Astrocyte of the spinal cord (primary cell): ENCODE measurements around the gene DIAPH1.

Experiments
- DNase-seq: peaks from one replicate; pipeline ENCODE4 v3.0.0; 2011; ENCODE audit warnings: low read depth, low spot score
- H3K4me3 ChIP-seq: 2 replicates; pipeline ENCODE4 v1.5.1; 2011; ENCODE audit warnings: low read depth, mild to moderate bottlenecking, low read length, moderate library complexity
- CTCF ChIP-seq: IDR thresholded peaks from 2 replicates; pipeline ENCODE4 v1.5.1; 2012; ENCODE audit warnings: low read depth, mild to moderate bottlenecking, low read length, inconsistent platforms
- in situ Hi-C: cut with HindIII; loops from 2 replicates; pipeline ENCODE4 v1.10.0; 2017; ENCODE audit warnings: low sequenced_read_pairs

Gene DIAPH1

DNA sequence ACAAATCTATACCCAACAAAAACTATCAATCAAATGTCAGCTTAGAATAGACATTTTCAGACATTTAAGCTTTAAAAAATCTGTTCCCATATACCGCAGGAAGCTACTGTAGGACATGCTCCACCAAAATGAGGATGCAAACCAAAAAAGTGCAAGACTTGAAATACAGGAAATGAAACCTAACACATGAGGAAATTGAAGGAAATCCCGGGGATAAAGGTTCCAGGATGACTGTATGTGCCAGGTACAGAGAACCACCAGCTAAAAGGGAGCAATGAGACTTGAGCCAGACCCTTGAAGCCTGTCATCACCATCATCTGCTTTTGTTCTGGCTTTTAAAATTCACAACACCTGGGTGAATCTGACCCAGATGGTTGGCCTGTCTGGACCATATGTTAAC lies 21.4 kb downstream of the DIAPH1 start:
- no peak for TF ChIP-seq CTCF
- no peak overlapping the region for H3K4me3 ChIP-seq
- no peak for DNase-seq
- in situ Hi-C loops = no loop called here

GRCh38 chr5:141596867-141597266 lies 21.9 kb downstream of the DIAPH1 start:
- TF ChIP-seq CTCF = no peak
- in situ Hi-C loops = no loop called here
- no peak overlapping the region for H3K4me3 ChIP-seq
- DNase-seq = no peak

DNA sequence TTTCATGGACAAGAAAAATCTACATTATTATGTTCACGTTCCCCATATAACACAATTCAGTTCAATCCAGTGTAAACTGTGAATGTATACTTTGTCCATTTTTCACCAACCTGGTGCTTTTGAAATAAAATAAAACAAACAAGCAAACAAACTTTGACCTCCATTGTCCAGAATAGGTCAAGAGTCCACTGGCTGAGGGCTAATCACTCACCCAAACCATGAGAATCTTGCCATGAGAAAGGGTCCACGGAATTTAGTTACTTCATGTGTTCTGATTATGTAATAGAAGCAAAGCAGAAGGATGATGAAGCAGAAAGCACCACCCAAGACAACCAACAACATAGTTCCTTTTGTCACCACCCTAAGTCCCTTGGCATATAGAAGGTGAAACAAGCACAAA lies 28.7 kb downstream of the DIAPH1 start:
- in situ Hi-C loops = no loop called here
- H3K4me3 ChIP-seq = no peak overlapping the region
- no peak for TF ChIP-seq CTCF
- no peak for DNase-seq

GRCh38 chr5:141586246-141586645 lies 32.6 kb downstream of the DIAPH1 start:
- DNase-seq = no peak
- in situ Hi-C loops = no loop called here
- no peak for TF ChIP-seq CTCF

DNA sequence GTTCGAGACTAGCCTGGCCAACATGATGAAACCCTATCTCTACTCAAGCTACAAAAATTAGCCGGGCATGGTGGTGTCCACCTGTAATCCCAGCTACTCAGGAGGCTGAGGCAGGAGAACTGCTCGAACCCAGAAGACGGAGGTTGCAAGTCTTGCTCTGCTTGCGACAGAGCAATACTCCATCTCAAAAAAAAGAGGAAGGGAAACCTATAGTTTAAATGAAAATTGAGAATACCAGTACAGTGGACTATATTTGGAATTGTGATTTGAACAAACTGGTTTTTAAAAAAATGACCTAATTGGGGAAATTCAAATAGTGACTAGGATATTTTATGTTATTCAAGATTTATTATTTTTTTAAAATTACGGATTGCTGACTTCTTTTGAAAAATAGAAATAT lies 33.2 kb downstream of the DIAPH1 start:
- DNase-seq = no peak
- H3K4me3 ChIP-seq = no peak overlapping the region
- TF ChIP-seq CTCF = no peak
- in situ Hi-C loops = no loop called here

More at GRCh38 chr5:141586246-141586645, 32.6 kb downstream of the DIAPH1 start:
- H3K4me3 ChIP-seq = no peak overlapping the region

DNA sequence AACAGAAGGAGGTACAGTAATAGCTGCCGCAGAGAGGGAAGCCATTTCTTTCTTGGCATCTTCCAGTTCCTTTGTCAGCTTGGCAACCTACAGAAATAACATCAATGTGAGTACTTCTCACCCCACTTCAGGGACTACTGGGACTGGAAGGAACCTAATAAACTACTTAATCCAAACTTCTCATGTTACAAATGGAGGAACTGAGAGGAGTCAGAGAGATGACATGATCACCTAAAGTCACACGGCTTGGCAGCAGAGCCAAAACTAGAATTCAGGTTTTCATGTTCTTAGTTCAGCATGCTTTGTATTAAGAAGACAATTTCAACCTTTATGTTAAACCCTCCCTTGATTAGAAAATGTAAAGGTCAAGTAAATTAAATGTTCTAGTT lies 44.7 kb downstream of the DIAPH1 start:
- DNase-seq = no peak
- in situ Hi-C loops = no loop called here
- TF ChIP-seq CTCF = no peak
- no peak overlapping the region for H3K4me3 ChIP-seq
